ENCODE results near the gene MMS22L. TPM values are rescaled to one million over a fixed set of nuclear protein-coding genes. Genes with fewer than 3 reads are reported as not detected.

The MMS22L gene
- total and polyA plus RNA-seq, 11 donors: 0.61 to 6.6 (median 2.3) TPM

GRCh38 chr6:97280766-97281165 is 2.2 kb downstream of the MMS22L start:
- whole genome bisulfite sequencing, 4 donors: 85 to 96% (median 89%) methylated on average over 1 of the region's 1 CpG
- intact Hi-C loops (cut with DNase I): no loop called here
- Histone ChIP-seq H3K27ac (no peak overlapping the region), H3K9me3 (no peaks in the 10 kb centered on the region), H3K27me3 (no peaks in the 10 kb centered on the region), H3K4me3 (no peak overlapping the region), H3K4me1 (peaks cover 0 to 24% (median 7%) of the 10 kb centered on the region in 12 donors), H3K36me3 (peaks cover 0 to 19% (median 3%) of the 10 kb centered on the region in 9 donors)
- TF ChIP-seq POLR2A (IDR thresholded peaks at IDR 0.05) (no peak), CTCF (IDR thresholded peaks at IDR 0.05) (no peak)
- no peak for ATAC-seq
- no peak for DNase-seq

GRCh38 chr6:97275804-97276203 is 7.2 kb downstream of the MMS22L start:
- Histone ChIP-seq H3K27ac (no peak overlapping the region), H3K27me3 (no peaks in the 10 kb centered on the region), H3K9me3 (no peaks in the 10 kb centered on the region), H3K36me3 (peaks cover 0 to 47% (median 17%) of the 10 kb centered on the region in 9 donors), H3K4me1 (peaks cover 0 to 2% (median 0%) of the 10 kb centered on the region in 12 donors), H3K4me3 (no peak overlapping the region)
- TF ChIP-seq POLR2A (IDR thresholded peaks at IDR 0.05) (no peak), CTCF (IDR thresholded peaks at IDR 0.05) (no peak)
- intact Hi-C loops (cut with DNase I): no loop called here
- WGBS, 4 donors: 89 to 96% (median 93%) methylated on average over 4 of the region's 4 CpGs
- DNase-seq (no peak), ATAC-seq (no peak)

GRCh38 chr6:97269821-97270220 is 13.2 kb downstream of the MMS22L start:
- TF ChIP-seq CTCF (IDR thresholded peaks at IDR 0.05): no peak
- TF ChIP-seq POLR2A (IDR thresholded peaks at IDR 0.05): no peak
- WGBS, 4 donors: 86 to 93% (median 89%) methylated on average over 1 of the region's 1 CpG
- intact Hi-C loops (cut with DNase I): no loop called here
- Histone ChIP-seq H3K4me1 (no peaks in the 10 kb centered on the region), H3K27ac (no peak overlapping the region), H3K36me3 (peaks cover 0 to 53% (median 41%) of the 10 kb centered on the region in 9 donors), H3K27me3 (no peaks in the 10 kb centered on the region), H3K9me3 (peaks cover 0 to 4% (median 0%) of the 10 kb centered on the region in 12 donors), H3K4me3 (no peak overlapping the region)
- ATAC-seq (no peak), DNase-seq (no peak)

GRCh38 chr6:97262676-97263075 is 20.3 kb downstream of the MMS22L start:
- WGBS, 4 donors: 90 to 97% (median 92%) methylated on average over 2 of the region's 2 CpGs

More at GRCh38 chr6:97262676-97263075, 20.3 kb downstream of the MMS22L start:
- TF ChIP-seq CTCF (IDR thresholded peaks at IDR 0.05) (no peak), POLR2A (IDR thresholded peaks at IDR 0.05) (no peak)
- Histone ChIP-seq H3K4me1 (no peaks in the 10 kb centered on the region), H3K36me3 (peaks cover 0 to 56% (median 28%) of the 10 kb centered on the region in 9 donors), H3K4me3 (no peak overlapping the region), H3K27me3 (no peaks in the 10 kb centered on the region), H3K9me3 (peaks cover 0 to 5% (median 0%) of the 10 kb centered on the region in 12 donors), H3K27ac (no peak overlapping the region)
- intact Hi-C loops (cut with DNase I): no loop called here
- DNase-seq: no peak
- no peak for ATAC-seq

All from heart left ventricle (tissue), 16 donors.